Measurements from ENCODE around the gene EP300.
"Not testable (repeated sequence)": the region's sequence is repeated elsewhere in the genome, so short reads cannot be mapped to it uniquely, and the experiment has no call there.

Gene EP300

GRCh38 chr22:41169157-41169556 lies 76.8 kb downstream of the EP300 start:
- DNase-seq: no peak

GRCh38 chr22:41171996-41172395 lies 79.6 kb downstream of the EP300 start:
- DNase-seq: no peak

- DNase-seq: no peak
Measured at GRCh38 chr22:41175546-41175945, 83.2 kb downstream of the EP300 start.

- no peak for DNase-seq
Measured at GRCh38 chr22:41177040-41177621, 84.7 kb downstream of the EP300 start.

- no peak for DNase-seq
Measured at GRCh38 chr22:41177622-41178424, 85.4 kb downstream of the EP300 start.

- no peak for DNase-seq
Measured at GRCh38 chr22:41178425-41178975, 86.1 kb downstream of the EP300 start.

GRCh38 chr22:41180362-41180761 lies 88.0 kb downstream of the EP300 start:
- DNase-seq: not testable (repeated sequence)

GRCh38 chr22:41180926-41181325 lies 88.5 kb downstream of the EP300 start:
- no peak for DNase-seq

GRCh38 chr22:41181349-41182241 lies 89.2 kb downstream of the EP300 start:
- no peak for DNase-seq

- no peak for DNase-seq
Measured at GRCh38 chr22:41184679-41185078, 92.3 kb downstream of the EP300 start.

GRCh38 chr22:41191467-41191866 lies 99.1 kb downstream of the EP300 start:
- DNase-seq: no peak

- no peak for DNase-seq
Measured at GRCh38 chr22:41193829-41194228, 101.4 kb downstream of the EP300 start.

- peak; percentile 77 for DNase-seq
Measured at GRCh38 chr22:41197038-41197972, 104.9 kb downstream of the EP300 start.

- no peak for DNase-seq
Measured at GRCh38 chr22:41198027-41198580, 105.7 kb downstream of the EP300 start.

GRCh38 chr22:41201141-41201540 lies 108.7 kb downstream of the EP300 start:
- no peak for DNase-seq

- no peak for DNase-seq
Measured at GRCh38 chr22:41203118-41203517, 110.7 kb downstream of the EP300 start.

- DNase-seq: no peak
Measured at GRCh38 chr22:41204066-41204465, 111.7 kb downstream of the EP300 start.

GRCh38 chr22:41204992-41205900 lies 112.9 kb downstream of the EP300 start, which contains the start of gene L3MBTL2:
TSS of gene L3MBTL2 (plus strand) at chr22:41205312. CDS start at chr22:41205363, 51 bp downstream.
- peak; percentile 92 for DNase-seq

GRCh38 chr22:41206719-41207118 lies 114.3 kb downstream of the EP300 start:
- no peak for DNase-seq

- no peak for DNase-seq
Measured at GRCh38 chr22:41215409-41215808, 123.0 kb downstream of the EP300 start.

All from activated gamma-delta T cell (primary cell).